ENCODE data around the gene CISH.

DNA sequence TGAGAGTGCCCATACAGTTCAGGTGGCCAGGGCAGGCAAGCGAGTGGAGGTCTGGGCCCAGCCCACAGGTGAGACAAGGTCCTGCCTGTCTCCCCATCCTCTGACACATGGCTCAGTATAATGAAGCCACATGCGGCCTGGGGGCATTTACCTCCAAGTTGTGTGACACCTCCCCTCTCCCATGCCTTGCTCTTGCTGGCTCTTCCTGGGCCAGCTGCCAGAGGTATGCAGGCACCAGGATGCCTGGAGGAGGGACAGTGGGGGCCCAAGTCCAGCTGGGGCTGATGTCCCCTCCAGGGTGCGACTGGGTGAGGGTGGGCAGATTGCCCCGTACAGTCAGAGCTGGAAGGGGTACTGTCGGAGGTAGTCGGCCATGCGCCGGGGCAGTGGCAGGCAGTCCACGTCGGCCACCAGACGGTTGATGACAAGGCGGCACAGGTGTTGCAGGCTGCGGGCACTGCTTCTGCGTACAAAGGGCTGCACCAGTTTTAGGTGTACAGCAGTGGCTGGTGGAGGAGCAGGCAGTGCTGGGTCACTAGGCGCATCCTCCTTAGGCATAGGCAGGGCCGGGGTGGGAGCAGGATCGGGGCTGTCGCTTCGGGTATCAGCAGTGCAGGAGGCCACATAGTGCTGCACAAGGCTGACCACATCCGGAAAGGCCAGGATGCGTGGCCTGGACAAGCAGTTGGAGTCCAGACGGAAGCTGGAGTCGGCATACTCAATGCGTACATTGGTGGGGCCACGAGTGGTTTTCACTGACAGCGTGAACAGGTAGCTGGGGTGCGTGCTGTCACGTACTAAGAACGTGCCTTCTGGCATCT, 4.1 kb downstream of the CISH start:
- TF ChIP-seq CTCF (conservative IDR thresholded peaks at IDR 0.05; ENCODE audit: low read depth, low read length) (no peak), EZH2 (IDR thresholded peaks at IDR 0.05; ENCODE audit: low read length, unreplicated experiment) (no peak)

Measured in PC-3 (cell line).